Measurements from ENCODE around the gene POLR3H.

Gene POLR3H

GRCh38 chr22:41507330-41508063 lies 36.8 kb downstream of the POLR3H start:
- Mint-ChIP-seq H3K9me3 (no peaks in the 10 kb centered on the region), H3K36me3 (peaks cover 16% of the 10 kb centered on the region), H3K27ac (no peak overlapping the region), H3K27me3 (no peaks in the 10 kb centered on the region), H3K4me3 (no peak overlapping the region), H3K4me1 (no peaks in the 10 kb centered on the region)
- DNase-seq, result no peak
- CTCF ChIA-PET, result interaction anchor here (1.3 kb wide), 1 partner anchor 104 kb away, joined by 5 read pairs; no protein-coding TSS in a partner anchor

GRCh38 chr22:41505511-41506220 lies 38.6 kb downstream of the POLR3H start:
- CTCF ChIA-PET, result interaction anchor here (1.0 to 1.3 kb wide), 4 partner anchors 12 to 102 kb away, joined by 3 read pairs; no protein-coding TSS in a partner anchor
- Mint-ChIP-seq H3K27me3 (no peaks in the 10 kb centered on the region), H3K4me3 (no peak overlapping the region), H3K27ac (no peak overlapping the region), H3K9me3 (no peaks in the 10 kb centered on the region), H3K4me1 (no peaks in the 10 kb centered on the region), H3K36me3 (peaks cover 22% of the 10 kb centered on the region)
- DNase-seq, result no peak

GRCh38 chr22:41504816-41505215 lies 39.5 kb downstream of the POLR3H start:
- no peak overlapping the region for H3K4me3 Mint-ChIP-seq
- H3K9me3 Mint-ChIP-seq, result no peaks in the 10 kb centered on the region
- no peaks in the 10 kb centered on the region for H3K27me3 Mint-ChIP-seq
- CTCF ChIA-PET, result interaction anchor here (1.0 to 1.3 kb wide), 4 partner anchors 13 to 101 kb away, joined by 3 read pairs; no protein-coding TSS in a partner anchor
- no peaks in the 10 kb centered on the region for H3K4me1 Mint-ChIP-seq
- no peak for DNase-seq
- peaks cover 22% of the 10 kb centered on the region for H3K36me3 Mint-ChIP-seq
- no peak overlapping the region for H3K27ac Mint-ChIP-seq

- Mint-ChIP-seq H3K36me3 (peaks cover 20% of the 10 kb centered on the region), H3K9me3 (no peaks in the 10 kb centered on the region), H3K27ac (no peak overlapping the region), H3K4me3 (no peak overlapping the region), H3K27me3 (no peaks in the 10 kb centered on the region), H3K4me1 (no peaks in the 10 kb centered on the region)
- CTCF ChIA-PET, result interaction anchor here (1.0 to 1.3 kb wide), 4 partner anchors 14 to 101 kb away, joined by 3 read pairs; no protein-coding TSS in a partner anchor
- DNase-seq, result no peak
These were observed 39.9 kb downstream of the POLR3H start for GRCh38 chr22:41504397-41504796.

GRCh38 chr22:41501209-41501608 lies 43.1 kb downstream of the POLR3H start:
- H3K27ac Mint-ChIP-seq, result no peak overlapping the region
- H3K36me3 Mint-ChIP-seq, result peaks cover 19% of the 10 kb centered on the region
- peak; percentile 51 for DNase-seq
- H3K4me3 Mint-ChIP-seq, result no peak overlapping the region
- no peaks in the 10 kb centered on the region for H3K9me3 Mint-ChIP-seq
- H3K27me3 Mint-ChIP-seq, result no peaks in the 10 kb centered on the region
- CTCF ChIA-PET, result interaction anchor here (1.5 to 4.9 kb wide), 3 partner anchors 16 to 98 kb away, joined by 3 to 37 read pairs (median 4); no protein-coding TSS in a partner anchor
- no peaks in the 10 kb centered on the region for H3K4me1 Mint-ChIP-seq

GRCh38 chr22:41500303-41500702 lies 44.0 kb downstream of the POLR3H start:
- DNase-seq, result no peak
- Mint-ChIP-seq H3K27me3 (no peaks in the 10 kb centered on the region), H3K4me3 (no peak overlapping the region), H3K36me3 (peaks cover 16% of the 10 kb centered on the region), H3K27ac (no peak overlapping the region), H3K9me3 (no peaks in the 10 kb centered on the region), H3K4me1 (no peaks in the 10 kb centered on the region)
- CTCF ChIA-PET, result interaction anchor here (1.5 to 4.9 kb wide), 3 partner anchors 17 to 97 kb away, joined by 3 to 37 read pairs (median 4); no protein-coding TSS in a partner anchor

GRCh38 chr22:41499624-41500280 lies 44.5 kb downstream of the POLR3H start:
- Mint-ChIP-seq H3K4me3 (no peak overlapping the region), H3K36me3 (peaks cover 14% of the 10 kb centered on the region), H3K9me3 (no peaks in the 10 kb centered on the region), H3K27me3 (no peaks in the 10 kb centered on the region), H3K4me1 (no peaks in the 10 kb centered on the region), H3K27ac (no peak overlapping the region)
- CTCF ChIA-PET, result interaction anchor here (0.9 to 4.9 kb wide), 2 partner anchors 27 to 97 kb away, joined by 3 to 37 read pairs; no protein-coding TSS in a partner anchor
- DNase-seq, result no peak

- CTCF ChIA-PET, result interaction anchor here (4.9 kb wide), 1 partner anchor 95 kb away, joined by 37 read pairs; no protein-coding TSS in a partner anchor
- Mint-ChIP-seq H3K4me1 (no peaks in the 10 kb centered on the region), H3K27me3 (no peaks in the 10 kb centered on the region), H3K9me3 (no peaks in the 10 kb centered on the region), H3K4me3 (no peak overlapping the region), H3K27ac (no peak overlapping the region), H3K36me3 (peaks cover 11% of the 10 kb centered on the region)
- no peak for DNase-seq
These were observed 45.9 kb downstream of the POLR3H start for GRCh38 chr22:41498303-41498835.

GRCh38 chr22:41491374-41492100 lies 52.7 kb downstream of the POLR3H start:
- Mint-ChIP-seq H3K4me3 (no peak overlapping the region), H3K27me3 (no peaks in the 10 kb centered on the region), H3K9me3 (no peaks in the 10 kb centered on the region), H3K36me3 (no peaks in the 10 kb centered on the region), H3K27ac (no peak overlapping the region), H3K4me1 (peaks cover 4% of the 10 kb centered on the region)
- no peak for DNase-seq
- CTCF ChIA-PET, result interaction anchor here (1.1 kb wide), 1 partner anchor 10 kb away, joined by 4 read pairs; no protein-coding TSS in a partner anchor

GRCh38 chr22:41488596-41489385 lies 55.5 kb downstream of the POLR3H start:
- CTCF ChIA-PET, result no interaction called here
- no peak for DNase-seq
- H3K4me1 Mint-ChIP-seq, result peaks cover 15% of the 10 kb centered on the region
- H3K9me3 Mint-ChIP-seq, result no peaks in the 10 kb centered on the region
- H3K36me3 Mint-ChIP-seq, result no peaks in the 10 kb centered on the region
- no peak overlapping the region for H3K4me3 Mint-ChIP-seq
- H3K27me3 Mint-ChIP-seq, result no peaks in the 10 kb centered on the region
- no peak overlapping the region for H3K27ac Mint-ChIP-seq

GRCh38 chr22:41488076-41488475 lies 56.2 kb downstream of the POLR3H start:
- no peak for DNase-seq
- no peaks in the 10 kb centered on the region for H3K27me3 Mint-ChIP-seq
- no peaks in the 10 kb centered on the region for H3K36me3 Mint-ChIP-seq
- peaks cover 15% of the 10 kb centered on the region for H3K4me1 Mint-ChIP-seq
- no peaks in the 10 kb centered on the region for H3K9me3 Mint-ChIP-seq
- no peak overlapping the region for H3K4me3 Mint-ChIP-seq
- H3K27ac Mint-ChIP-seq, result no peak overlapping the region
- CTCF ChIA-PET, result no interaction called here

GRCh38 chr22:41487037-41487935 lies 57.0 kb downstream of the POLR3H start:
- no peaks in the 10 kb centered on the region for H3K36me3 Mint-ChIP-seq
- no peak overlapping the region for H3K27ac Mint-ChIP-seq
- H3K4me1 Mint-ChIP-seq, result peaks cover 19% of the 10 kb centered on the region
- CTCF ChIA-PET, result no interaction called here
- no peak overlapping the region for H3K4me3 Mint-ChIP-seq
- no peaks in the 10 kb centered on the region for H3K27me3 Mint-ChIP-seq
- H3K9me3 Mint-ChIP-seq, result no peaks in the 10 kb centered on the region
- DNase-seq, result no peak

Measured in activated naive CD4-positive, alpha-beta T cell treated with anti-CD3 and anti-CD28 coated beads, Interleukin-2, amount 10 ng/mL, durations not matched to agents 7 days and 5 days (primary cell).